Measurements from ENCODE around the gene GJA8. TPM values are rescaled to one million over a fixed set of nuclear protein-coding genes. Genes with fewer than 3 reads are reported as not detected.

GJA8 gene
- total and polyA plus RNA-seq, 7 donors: not detected

DNA sequence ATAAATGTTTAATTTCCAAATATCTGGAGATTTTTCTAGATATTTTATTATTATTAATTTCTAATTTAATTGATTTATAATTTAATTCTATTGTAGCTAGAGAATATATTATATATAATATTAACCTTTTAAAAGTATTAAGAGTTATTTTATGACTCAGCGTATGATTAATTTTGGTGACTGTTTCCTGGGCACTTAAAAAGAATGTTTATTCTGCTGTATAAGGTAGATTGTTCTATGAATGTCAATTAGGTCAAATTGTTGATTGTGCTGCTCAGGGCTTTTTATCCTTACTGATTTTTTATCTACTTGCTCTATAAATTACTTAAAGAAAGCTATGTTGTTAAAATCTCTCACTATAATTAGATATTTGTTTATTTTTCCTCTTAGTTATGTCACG is 20.1 kb upstream of the GJA8 start:
- 68 to 75% methylated on average over 2 of the region's 2 CpGs for WGBS, 2 donors
- intact Hi-C loops (cut with DNase I): no loop called here
- H3K9me3 ChIP-seq: no peaks in the 10 kb centered on the region
- H3K27me3 ChIP-seq: no peaks in the 10 kb centered on the region
- DNase-seq: no peak
- no peaks in the 10 kb centered on the region for H3K4me1 ChIP-seq
- no peaks in the 10 kb centered on the region for H3K36me3 ChIP-seq
- H3K27ac ChIP-seq: no peak overlapping the region
- TF ChIP-seq EP300 (IDR thresholded peaks at IDR 0.05) (no peak), POLR2AphosphoS5 (IDR thresholded peaks at IDR 0.05) (no peak), POLR2A (IDR thresholded peaks at IDR 0.05) (no peak), CTCF (IDR thresholded peaks at IDR 0.05) (no peak)
- H3K4me3 ChIP-seq: no peak overlapping the region

DNA sequence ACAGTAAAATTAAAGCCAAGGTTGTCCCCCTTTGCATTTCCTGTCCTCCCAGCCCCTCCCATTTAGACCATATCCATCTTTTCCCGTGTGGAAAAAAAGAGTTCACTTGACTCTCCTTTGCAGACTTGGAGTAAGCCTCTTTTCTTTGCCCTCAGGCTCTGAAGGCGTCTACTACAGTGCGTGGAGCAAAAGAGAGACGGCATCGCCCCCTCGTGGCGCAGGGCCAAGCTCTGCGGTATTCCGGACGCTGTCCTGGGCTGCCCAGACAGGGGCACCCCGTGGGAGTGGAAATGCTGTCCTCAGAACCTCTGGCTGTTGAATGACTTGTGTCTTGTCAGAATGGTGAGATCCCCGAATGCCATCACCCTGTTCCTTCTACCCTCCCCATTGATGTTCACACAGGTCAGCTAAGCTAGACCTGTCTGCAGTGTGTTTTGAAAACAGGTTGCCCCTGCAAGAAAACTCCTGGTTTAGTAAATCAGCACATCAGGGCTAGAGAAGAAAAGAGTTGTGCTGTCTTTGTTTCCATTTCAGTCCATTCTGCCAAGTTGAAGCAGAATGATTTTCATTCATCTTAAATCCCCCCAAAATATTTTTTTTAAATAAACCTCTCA is 12.3 kb upstream of the GJA8 start:
- TF ChIP-seq EP300 (IDR thresholded peaks at IDR 0.05): no peak
- TF ChIP-seq POLR2AphosphoS5 (IDR thresholded peaks at IDR 0.05): no peak
- no peak for TF ChIP-seq CTCF (IDR thresholded peaks at IDR 0.05)
- no peak for TF ChIP-seq POLR2A (IDR thresholded peaks at IDR 0.05)
- no peak for DNase-seq
- 7 to 9% methylated on average over 12 of the region's 12 CpGs for WGBS, 2 donors

GRCh38 chr1:147891088-147891487 is 11.5 kb upstream of the GJA8 start:
- H3K4me3 ChIP-seq: no peak overlapping the region
- H3K9me3 ChIP-seq: no peaks in the 10 kb centered on the region
- WGBS, 2 donors: 66 to 83% methylated on average over 5 of the region's 5 CpGs
- no peak for TF ChIP-seq POLR2A (IDR thresholded peaks at IDR 0.05)
- TF ChIP-seq EP300 (IDR thresholded peaks at IDR 0.05): no peak
- no peak for TF ChIP-seq POLR2AphosphoS5 (IDR thresholded peaks at IDR 0.05)
- TF ChIP-seq CTCF (IDR thresholded peaks at IDR 0.05): no peak
- no peaks in the 10 kb centered on the region for H3K4me1 ChIP-seq
- no peaks in the 10 kb centered on the region for H3K36me3 ChIP-seq
- H3K27ac ChIP-seq: no peak overlapping the region
- H3K27me3 ChIP-seq: peaks cover 0 to 4% (median 0%) of the 10 kb centered on the region in 3 donors
- no peak for DNase-seq
- intact Hi-C loops (cut with DNase I): loop anchor here (5.0 kb wide), 2 partner anchors 169 to 249 kb away; no protein-coding TSS in a partner anchor

More for the DNA sequence above, 12.3 kb upstream of the GJA8 start:
- Histone ChIP-seq H3K4me3 (no peak overlapping the region), H3K36me3 (no peaks in the 10 kb centered on the region), H3K27ac (no peak overlapping the region), H3K9me3 (no peaks in the 10 kb centered on the region), H3K4me1 (no peaks in the 10 kb centered on the region), H3K27me3 (peaks cover 0 to 4% (median 0%) of the 10 kb centered on the region in 3 donors)
- intact Hi-C loops (cut with DNase I): loop anchor here (5.0 kb wide), 2 partner anchors 168 to 248 kb away; no protein-coding TSS in a partner anchor

GRCh38 chr1:147892216-147892615 is 10.4 kb upstream of the GJA8 start:
- Histone ChIP-seq H3K9me3 (no peaks in the 10 kb centered on the region), H3K4me1 (no peaks in the 10 kb centered on the region), H3K27ac (no peak overlapping the region), H3K36me3 (no peaks in the 10 kb centered on the region), H3K27me3 (peaks cover 0 to 4% (median 0%) of the 10 kb centered on the region in 3 donors), H3K4me3 (no peak overlapping the region)
- DNase-seq: no peak
- intact Hi-C loops (cut with DNase I): loop anchor here (5.0 kb wide), 2 partner anchors 170 to 250 kb away; no protein-coding TSS in a partner anchor
- WGBS, 2 donors: 70 to 82% methylated on average over 5 of the region's 5 CpGs
- TF ChIP-seq POLR2AphosphoS5 (IDR thresholded peaks at IDR 0.05): no peak

DNA sequence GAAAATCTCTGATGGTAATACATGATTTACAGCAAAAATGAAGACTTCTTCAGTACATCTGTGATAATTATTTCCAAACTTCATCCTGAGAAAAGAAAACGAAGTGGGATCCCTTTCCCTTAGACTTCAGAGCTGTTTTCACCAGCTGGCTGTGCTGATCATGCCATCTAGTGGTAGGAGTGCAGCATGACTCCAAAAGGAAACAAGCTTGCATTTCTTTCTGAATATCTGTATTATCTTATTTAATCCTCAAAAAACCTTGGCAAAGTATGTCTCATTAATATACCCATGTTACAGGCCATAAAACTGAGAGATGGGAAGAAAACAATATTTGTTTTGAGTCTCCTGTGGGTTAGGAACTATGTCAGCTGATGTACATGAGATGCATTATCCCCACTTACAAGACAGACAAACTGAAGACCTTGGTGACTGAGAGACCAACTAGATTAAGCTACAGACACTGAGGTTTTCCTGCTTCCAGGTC is 9.8 kb upstream of the GJA8 start:
- no peak for DNase-seq
- peak; percentile 63 to 93 (median 80) for TF ChIP-seq CTCF (IDR thresholded peaks at IDR 0.05)
- TF ChIP-seq POLR2A (IDR thresholded peaks at IDR 0.05): no peak
- no peaks in the 10 kb centered on the region for H3K4me1 ChIP-seq
- intact Hi-C loops (cut with DNase I): loop anchor here (5.0 kb wide), 2 partner anchors 170 to 250 kb away; no protein-coding TSS in a partner anchor
- 1 to 8% methylated on average over 1 of the region's 1 CpG for WGBS, 2 donors
- H3K36me3 ChIP-seq: no peaks in the 10 kb centered on the region
- no peaks in the 10 kb centered on the region for H3K9me3 ChIP-seq
- no peak overlapping the region for H3K4me3 ChIP-seq
- H3K27ac ChIP-seq: no peak overlapping the region
- peaks cover 0 to 4% (median 0%) of the 10 kb centered on the region in 3 donors for H3K27me3 ChIP-seq
